HG03469 (cell line): ENCODE results near the gene PKDCC.
A peak's percentile ranks its signal among the peaks of the same experiment; 100 is the strongest.
"Not testable (repeated sequence)": the region's sequence is repeated elsewhere in the genome, so short reads cannot be mapped to it uniquely, and the experiment has no call there.

Experiments used
- ATAC-seq: cut with Tn5 transposase; IDR thresholded peaks from one replicate; pipeline ENCODE4 v1.9.1; 2021; ENCODE audit warnings: mild to moderate bottlenecking, moderate library complexity, moderate number of reproducible peaks; ENCODE audit not compliant: unreplicated experiment

PKDCC gene

DNA sequence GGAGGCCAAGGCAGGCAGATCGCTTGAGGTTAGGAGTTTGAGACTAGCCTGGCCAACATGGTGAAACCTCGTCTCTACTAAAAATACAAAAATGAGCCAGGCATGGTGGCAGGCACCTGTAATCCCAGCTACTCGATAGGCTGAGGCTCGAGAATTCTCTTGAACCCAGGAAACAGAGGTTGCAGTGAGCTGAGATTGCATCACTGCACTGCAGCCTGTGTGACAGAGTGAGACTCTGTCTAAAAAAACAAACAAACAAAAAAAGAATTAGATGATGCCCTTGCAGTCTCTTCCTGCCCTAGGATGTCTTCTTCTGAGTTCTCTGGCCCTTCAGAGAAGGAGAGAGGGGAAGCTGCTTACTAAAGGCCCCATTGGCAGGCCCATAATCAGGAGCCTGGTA lies 37.2 kb downstream of the PKDCC start:
- ATAC-seq, result not testable (repeated sequence)

DNA sequence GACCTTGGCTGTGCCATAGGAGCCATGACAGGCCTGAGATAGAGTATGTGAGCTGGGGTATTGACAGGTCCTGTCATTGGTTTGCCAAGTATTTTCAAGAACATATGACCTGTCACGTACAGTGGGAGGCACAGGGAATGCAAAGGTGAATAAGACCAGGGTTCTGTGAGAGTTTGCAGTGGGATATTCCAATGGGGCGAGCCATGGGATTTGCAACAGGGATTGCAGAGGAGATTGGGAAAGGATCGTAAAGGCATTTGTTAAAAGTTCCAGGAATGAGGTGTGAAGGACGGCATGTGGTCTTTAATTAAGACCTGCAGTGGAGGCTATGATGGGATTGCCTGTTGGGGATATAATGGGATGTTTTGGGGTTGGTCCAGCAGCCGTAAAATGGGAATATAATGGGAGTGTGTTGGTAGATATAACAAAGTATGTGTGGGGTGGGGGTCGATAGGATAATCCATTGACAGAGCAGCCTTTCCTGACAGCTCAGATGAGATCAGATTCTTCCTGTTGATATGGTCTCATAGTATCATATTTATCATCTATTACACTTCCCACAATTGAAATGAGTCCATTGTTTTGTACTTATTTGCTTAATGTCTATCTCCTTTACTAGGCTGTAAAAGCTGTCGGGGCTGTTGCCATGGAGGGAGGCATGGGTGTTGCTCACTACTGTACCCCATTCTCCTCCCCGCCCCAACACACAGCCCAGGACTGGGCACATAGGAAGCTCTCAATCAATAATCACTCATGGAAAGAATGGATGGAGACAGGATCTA lies 38.1 kb downstream of the PKDCC start:
- no peak for ATAC-seq

DNA sequence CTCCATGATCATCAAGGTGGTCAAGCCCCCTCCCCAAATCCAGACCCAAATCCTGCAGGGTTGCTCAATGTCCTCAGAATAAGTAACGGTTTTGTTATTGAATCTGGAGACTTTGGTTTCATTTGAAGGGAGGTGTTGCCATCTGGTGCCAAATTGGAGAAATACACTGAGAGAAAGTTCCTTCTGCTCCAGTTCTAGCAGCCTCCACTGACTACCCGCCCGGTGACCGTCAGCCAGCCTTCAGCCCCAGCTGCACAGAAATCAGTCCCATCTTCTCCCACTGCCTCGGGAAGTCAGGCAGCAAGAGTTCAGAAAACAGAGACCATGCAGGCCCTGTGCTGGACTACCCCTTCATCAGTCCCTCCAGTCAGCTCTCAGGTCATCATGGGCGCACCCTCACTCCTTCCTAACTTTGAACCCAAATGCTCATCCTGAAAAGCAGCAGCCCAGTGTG lies 38.7 kb downstream of the PKDCC start:
- ATAC-seq, result no peak

DNA sequence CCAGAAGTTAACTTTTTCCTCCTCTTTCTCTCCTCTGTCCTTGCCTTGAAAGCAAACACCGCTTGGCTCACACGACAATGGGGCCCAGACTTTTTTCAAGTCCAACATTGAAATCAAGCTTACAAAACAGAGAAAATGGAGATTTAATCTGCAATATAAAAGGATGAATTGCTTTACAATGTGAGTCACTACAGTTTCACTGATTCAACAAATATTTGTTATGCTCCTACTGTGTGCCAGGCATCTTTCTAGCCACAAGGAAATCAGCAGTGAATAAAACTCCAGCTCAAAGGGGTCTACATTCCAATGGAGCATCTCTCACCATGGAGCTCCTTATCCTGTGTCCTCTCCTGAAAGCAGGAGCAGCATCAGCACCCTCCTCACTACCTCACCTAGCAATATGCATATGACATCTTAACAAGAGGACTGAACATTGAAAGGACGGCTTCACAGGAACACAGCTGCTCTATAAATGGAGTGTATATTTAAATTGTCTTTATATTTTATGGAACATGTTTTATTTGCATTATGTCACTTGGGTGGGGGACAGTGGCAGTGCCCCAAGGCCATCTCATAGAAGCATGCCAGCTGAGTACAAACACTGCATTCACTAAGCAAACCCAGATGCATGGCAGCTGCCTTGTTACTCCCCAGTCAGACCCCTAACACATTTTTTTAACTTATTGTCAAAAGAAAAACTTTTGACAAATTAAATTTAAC lies 39.5 kb downstream of the PKDCC start:
- ATAC-seq, result no peak

DNA sequence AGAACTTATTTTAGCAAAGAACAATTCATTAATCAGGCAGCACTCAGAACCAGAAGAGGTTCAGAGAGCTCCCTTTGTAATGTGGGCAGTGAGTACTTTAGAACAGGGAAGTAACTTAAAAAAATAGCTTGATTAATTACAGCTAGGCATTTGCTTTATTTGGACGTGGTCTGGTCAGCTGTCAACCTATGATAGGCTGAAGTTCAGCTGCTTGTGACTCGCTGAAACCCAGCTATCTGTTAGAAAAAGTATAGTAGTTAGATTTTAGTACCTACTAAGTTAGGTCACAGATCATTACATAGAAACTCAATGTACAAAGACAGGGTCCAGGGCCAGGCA lies 40.0 kb downstream of the PKDCC start:
- ATAC-seq, result no peak

DNA sequence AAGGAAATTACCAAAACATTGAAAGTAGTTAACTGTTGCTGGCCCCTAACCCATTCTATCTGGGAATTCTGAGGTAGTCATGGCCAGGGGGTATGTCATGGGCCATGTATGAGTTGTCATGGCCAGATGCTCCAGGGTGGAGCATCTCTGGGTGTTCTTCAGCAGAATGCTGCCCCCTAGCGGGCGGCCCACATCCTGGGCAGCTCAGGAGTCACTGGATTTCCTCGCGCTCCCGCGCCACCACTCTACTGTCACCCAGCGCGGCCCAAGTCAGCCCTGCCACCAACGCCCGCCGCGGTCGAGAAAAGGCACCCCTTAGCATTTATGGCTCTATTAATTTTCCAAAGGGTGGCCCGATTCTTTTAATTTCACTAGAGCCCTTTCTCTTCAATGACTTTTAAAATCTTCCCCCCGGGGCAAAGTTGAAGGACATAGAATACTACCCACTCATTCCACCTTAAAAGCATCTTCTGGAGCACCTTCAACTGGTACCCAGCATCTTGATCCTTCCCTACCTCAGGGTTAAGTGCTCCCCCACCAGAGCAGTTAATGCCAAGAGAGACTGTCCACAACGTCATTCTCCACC lies 41.6 kb downstream of the PKDCC start:
- ATAC-seq, result peak; percentile 81

DNA sequence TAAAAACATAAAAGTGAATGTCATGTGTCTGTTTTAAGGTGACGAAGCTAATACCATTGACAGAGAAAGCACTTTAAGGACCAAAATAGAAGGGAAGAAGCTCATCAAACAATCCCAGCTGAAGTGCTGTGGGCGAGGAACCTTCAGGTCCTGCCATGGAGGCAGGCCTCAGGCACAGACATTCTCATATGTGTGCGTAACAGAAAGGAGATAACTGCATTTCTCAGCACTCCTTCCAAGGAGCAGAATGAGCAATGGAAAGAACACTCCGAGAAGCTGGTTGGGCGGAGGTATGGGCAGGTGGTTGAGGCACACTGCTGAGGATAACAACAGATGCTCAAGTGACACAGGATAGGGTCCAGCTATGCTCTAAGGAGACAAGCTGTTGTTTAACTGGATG lies 42.4 kb downstream of the PKDCC start:
- no peak for ATAC-seq

DNA sequence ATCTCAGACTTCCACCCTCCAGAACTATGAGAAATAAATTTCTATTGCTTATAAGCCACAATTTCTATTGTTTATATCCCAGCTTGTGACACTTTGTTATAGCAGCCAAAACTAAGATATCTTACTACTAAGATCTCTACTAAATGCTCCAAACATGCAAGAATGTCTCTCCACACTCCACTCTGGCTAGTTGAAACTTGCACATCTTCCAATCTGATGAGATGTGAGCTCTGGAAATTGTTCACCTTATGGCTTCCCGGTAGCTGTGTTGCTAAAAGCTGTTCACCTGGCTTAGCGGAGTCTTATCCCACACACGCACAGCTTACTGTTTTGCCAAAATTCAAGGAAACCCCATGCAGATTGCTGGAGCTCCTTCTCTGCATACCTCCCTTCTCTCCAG lies 43.9 kb downstream of the PKDCC start:
- ATAC-seq, result no peak

DNA sequence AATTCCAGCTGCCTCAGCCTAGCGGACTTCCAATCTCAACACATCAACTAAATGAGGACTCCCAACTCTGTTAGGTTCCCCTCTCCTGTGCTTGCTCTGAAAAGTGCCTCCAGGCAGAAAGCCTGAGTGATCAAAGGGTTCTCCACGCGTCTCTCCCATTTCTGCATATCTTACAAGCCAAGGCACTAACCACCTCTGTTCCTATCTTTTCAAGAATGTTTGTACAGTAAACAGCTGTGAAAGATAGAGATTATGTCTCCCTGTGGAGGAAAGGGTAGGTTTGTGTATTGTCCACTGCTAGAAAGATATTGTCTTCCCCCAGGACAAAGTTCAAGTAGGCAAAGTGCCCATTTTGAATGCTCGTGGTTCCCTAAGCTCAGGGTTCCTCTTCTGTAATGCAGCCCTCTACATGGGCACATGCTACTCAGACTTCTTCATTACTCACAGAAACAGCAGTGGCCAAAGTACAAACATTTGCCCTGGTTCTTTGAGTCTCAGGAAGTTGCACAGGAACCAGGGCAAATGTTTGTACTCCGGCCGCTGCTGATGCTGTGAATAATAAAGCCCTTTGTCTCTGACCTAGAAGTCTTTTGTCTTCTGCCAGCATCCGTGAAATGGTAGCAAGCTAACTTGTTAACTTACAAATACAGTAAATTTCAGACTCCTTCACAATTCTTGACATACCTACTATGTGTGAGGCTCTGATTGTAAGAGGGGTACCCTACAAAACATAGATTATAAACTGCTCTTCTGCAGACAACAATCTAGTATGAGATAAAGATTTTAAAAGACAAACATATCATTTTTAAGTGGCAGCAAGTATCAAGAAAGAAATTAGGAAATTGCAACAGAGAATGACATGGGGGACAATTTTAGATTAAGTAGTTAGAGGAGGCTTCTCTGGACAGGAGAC lies 44.5 kb downstream of the PKDCC start:
- no peak for ATAC-seq

DNA sequence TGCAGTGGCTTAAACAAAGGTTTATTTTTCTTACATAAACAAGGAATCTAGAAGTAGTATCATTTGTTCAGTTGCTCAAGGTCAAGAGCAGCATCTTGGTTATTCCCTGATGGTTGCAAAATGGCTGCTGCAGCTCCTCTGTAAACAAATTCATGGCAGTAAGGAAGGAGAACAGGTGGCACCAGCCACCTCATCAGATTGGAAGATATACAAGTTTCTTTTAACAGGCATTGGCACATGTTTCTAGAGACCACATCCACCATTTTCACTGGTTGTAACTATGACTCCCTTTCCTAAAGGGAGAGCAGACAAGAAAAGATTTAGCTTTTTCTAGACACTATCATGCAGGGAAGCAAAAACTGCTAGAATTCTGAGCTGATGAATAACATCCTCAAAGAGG lies 46.3 kb downstream of the PKDCC start:
- no peak for ATAC-seq

DNA sequence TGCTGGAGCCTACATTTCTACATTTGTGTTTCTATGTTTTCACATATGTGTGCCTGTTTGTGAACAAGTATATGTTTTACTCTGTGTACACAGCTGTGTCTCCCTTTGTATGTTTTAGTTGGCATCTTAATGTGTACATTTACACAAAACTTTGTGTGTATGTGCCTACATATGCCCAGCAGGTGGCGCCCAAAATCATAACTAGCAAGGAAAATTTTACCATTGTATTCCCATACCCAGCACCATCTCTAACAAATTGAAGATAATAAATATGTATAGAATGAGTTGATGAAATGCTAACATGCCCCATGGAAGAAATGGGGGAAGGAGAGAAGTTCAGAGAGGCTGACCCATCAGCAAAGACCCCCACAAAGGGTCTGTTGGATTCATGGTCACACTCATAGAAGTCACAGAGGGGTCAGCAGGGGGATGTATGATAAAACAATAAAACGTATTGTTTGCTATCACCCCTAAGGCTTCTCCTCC lies 48.1 kb downstream of the PKDCC start:
- no peak for ATAC-seq

DNA sequence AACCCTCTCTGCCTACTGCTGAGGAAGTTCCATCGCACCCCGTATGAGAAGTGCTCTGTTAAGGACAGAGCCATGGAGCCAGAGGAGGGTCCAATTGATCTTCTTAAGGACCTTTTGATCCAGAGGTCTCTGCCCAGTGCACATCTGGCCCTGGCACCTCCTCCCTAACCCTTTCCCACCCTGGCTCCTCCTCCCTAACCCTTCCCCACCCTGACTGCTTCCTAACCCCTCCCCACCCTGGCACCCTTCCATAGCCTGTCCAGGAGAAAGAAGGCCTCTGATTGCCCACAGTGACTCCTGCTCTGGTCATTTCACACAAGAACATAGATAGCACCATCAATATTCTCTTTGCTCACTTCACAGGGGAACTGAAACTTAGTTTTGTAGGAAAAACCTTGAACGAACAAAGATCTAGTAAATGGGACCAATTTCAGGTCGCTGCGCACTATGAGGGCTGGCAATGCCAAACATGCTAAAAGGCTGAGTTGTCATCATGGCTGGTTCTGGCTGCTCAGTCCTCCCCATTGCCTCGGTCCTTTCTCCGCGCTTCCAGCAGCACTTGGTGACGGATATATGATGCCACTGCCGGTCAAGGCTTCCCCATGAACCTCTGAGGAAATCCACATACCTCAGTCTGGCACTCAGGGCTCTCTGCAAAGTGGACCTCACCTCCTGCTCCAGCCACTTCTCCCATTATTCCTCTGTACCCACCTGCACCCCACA lies 49.2 kb downstream of the PKDCC start:
- peak; percentile 47 for ATAC-seq

DNA sequence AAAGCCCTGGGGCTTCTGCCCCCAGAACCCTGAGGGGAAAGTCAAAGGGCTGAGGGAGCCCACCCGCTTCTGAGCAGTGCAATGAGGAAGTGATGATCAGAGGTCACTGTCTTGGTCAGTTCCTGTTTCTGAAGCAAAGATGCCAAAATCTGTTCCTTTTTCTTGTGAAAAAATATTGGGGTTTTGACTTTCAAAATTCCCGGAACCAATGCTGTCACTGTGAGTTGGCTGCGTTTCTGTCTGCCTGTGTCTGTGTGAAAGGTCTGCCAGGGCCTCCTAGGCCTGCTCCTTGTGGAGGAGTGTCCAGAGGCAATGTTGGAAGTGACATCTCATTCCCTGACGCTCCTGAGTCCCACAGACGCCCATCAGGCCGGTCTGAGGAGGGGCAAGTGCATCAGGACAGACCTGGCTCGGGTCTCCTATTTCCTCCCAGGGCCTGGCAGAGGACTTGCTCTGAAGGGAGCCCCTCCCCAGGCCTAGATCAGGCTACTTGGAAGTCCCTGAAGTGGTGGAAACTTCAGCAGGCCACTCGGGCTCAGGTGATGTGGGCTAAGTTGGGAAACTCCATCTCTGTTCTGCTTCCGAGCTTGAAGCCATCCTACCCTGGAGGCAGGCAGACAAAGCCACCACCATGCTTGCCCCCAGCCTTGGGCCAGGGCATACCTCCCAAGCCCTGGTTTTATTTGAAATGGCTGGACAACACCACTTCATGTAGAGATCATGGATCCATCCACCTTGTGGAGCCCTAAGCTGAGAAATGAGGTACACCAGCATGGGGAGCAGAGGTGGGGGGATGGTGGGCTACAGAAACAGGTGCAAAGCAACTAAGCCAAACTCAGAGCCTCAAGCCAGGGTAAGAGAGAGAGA lies 51.0 kb downstream of the PKDCC start:
- no peak for ATAC-seq

DNA sequence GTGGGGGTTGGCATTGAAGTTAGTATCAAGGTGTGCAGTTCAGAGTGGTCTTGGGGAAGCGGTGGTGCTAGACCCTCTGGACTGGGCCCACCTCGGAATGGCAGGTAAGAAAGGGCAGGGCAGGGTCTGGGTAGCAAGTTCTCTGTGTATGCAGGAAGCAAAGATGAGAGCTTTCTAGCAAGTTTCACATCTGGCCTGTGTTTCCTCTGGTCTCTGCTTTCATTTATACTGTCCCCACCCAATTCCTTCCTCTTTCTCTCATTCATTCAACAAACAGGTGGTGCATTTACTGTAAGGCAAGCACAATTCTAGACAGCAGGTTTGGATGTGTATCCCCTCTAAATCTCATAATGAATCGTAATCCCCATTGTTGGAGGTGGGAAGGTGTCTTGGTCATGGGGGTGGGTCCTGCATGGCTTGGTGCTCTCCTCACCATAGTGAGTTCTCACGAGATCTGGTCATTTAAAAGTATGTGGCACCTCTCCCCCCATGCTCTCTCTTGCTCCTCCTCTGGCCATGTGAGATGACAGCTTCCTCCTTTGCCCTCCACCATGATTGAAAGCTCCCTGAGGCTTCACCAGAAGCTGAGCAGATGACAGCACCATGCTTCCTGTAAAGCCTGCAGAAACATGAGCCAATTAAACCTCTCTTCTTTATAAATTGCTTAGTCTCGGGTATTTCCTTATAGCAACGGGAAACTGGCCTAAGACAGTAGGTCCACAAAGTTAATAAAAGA lies 51.8 kb downstream of the PKDCC start:
- no peak for ATAC-seq

DNA sequence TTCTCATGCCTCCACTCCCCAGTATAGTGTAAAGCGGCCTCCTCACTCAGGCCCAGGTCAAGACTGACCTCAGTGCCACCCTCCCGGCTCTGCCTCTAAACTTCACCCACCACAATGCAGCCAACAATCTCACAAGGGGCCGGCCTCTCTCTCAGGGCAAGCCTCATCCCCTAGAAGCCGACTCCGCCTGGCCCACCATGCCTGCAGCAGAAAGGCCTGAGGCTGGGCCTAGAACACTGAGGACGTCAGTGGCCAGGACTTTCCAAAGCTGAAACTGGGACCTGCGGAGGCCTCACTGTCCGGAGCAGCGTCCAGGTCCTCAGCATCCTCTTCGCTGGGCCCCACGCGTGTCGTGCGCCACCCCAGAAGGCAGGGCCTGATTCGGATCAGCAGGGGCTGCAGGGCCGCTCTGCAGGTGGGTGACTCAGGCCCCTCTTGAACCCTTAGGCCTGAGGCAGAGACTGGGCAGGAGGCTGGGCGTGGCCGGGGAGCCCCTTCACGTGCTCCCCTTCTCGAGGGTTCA lies 52.9 kb downstream of the PKDCC start:
- ATAC-seq, result no peak

DNA sequence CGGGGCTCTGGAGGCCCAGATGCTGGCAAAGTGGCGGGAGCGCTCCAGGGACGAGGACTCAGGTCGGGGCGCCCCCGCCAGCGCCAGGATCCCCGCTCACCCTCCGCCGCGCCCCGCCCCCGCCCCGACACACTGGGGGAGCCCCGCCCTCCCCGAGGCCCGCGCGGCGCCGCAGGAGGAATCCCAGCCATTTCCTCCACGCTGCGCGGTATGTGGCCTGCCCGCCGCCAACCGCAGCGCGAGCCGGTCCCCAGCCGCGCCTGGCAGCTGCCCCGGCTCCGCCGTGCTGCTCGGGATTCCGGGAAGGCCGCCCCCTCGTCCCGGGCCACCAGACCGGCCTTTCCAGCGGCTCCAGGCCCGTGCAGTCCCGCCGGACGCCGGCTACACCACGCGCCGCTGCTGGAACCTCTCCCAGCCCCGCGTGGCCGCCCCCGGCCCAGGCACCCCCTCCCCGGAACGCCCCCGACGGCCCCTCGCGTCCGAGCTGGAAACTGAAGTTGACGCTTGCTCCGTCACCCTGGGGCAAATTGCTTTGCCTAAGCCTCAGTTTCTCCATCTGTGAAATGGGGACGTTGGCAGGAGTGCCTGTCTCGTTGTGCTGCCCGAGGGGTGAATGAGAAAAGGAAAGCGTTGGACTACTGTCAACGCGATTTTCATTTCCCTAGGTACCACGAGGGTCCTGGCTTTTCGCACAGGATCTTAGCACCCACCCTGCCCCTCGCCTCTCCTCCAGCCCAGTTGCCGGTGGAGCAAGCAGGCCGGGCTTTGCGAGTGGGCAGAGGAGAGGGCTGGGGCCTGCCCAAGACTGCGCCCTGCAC lies 53.6 kb downstream of the PKDCC start:
- no peak for ATAC-seq

DNA sequence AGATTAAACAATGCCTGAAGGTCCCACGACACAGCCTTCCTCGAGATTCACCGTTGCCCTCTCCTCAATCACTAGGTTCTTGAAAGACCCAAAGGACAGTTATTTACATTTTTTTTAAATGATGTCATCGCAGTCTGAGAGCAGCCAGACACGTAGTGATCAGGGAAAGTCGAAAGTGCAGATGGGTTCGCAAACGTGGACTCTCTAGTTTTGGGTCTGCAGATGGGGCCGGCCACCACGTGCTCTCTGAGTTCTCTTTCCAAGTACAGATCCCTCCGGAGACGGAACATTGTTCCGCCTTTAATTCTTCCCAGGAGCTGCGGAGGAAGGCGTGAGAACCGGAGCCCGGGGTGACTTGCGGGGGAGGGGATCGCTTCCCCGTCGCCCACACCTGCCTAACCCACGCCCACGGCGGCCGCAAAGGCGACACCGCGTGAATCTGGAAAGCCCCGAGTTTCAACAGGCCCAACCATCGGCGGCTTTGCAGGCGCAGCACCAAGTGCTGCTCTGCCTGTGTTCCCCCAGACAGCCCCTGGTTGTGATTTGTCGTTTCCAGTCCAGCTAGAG lies 54.3 kb downstream of the PKDCC start:
- ATAC-seq, result peak; percentile 44
